GM15510 (cell line): ENCODE measurements around the gene OR51Q1.

ENCODE experiments used
- POLR2A ChIP-seq: IDR thresholded peaks from 3 replicates; pipeline ENCODE4 v1.6.1; 2011; ENCODE audit warnings: borderline replicate concordance; ENCODE audit not compliant: insufficient read length; ENCODE audit errors: extremely low read depth

The OR51Q1 gene, protein sequence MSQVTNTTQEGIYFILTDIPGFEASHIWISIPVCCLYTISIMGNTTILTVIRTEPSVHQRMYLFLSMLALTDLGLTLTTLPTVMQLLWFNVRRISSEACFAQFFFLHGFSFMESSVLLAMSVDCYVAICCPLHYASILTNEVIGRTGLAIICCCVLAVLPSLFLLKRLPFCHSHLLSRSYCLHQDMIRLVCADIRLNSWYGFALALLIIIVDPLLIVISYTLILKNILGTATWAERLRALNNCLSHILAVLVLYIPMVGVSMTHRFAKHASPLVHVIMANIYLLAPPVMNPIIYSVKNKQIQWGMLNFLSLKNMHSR

GRCh38 chr11:5421811-5422210, at the start of gene OR51Q1:
TSS of gene OR51Q1 (plus strand) at chr11:5422111. CDS start at chr11:5422201, 90 bp downstream.
- TF ChIP-seq POLR2A = no peak

- TF ChIP-seq POLR2A = no peak
Measured at GRCh38 chr11:5380740-5381342, 41.1 kb upstream of the OR51Q1 start.

GRCh38 chr11:5383576-5383975, 38.3 kb upstream of the OR51Q1 start, which contains the start of gene OR51M1:
TSS of gene OR51M1 (plus strand) at chr11:5383812. CDS start at chr11:5389399, 5,587 bp downstream.
- TF ChIP-seq POLR2A = no peak

DNA sequence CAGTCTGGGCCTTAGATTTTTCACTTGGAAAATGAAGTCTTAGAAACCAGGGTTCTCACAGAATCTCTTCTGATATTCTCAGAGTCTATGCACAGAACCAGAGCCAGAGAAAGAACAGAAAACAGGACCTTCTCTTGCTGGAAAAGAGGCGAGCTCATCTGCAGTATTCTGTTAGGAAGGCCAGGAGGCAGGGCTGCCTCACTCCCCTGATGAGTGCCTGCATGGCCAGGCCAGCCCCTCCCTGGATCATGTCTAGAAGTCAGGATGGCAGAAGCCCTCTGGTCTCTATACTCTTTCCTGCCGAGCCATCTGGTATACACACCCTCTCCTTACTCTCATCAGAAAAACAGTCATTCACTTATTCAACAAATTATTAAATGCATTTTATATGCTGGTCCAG, 37.6 kb upstream of the OR51Q1 start:
- TF ChIP-seq POLR2A = no peak

- TF ChIP-seq POLR2A = no peak
Measured at GRCh38 chr11:5390210-5390609, 31.7 kb upstream of the OR51Q1 start.

- TF ChIP-seq POLR2A = no peak
Measured at GRCh38 chr11:5394091-5394490, 27.8 kb upstream of the OR51Q1 start.

DNA sequence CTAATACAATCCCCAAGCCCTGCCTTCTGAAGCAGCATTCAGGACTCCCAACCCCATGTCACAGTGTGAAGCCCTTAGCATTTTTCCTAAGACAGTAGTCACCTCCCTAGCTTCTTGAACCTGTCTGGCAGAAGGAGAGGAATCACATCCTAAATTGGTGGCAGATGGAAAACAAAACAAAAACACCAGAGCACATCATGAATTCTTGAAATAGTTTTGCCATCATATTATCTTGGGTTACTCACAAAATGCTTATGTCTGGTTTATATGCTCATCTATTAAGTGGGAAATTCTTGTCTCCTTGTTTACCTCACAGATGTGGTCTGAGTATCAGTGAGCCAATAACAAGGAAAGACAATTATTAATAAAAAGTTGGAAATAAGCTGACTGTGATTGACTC, 23.0 kb upstream of the OR51Q1 start:
- no peak for TF ChIP-seq POLR2A

- TF ChIP-seq POLR2A = no peak
Measured at GRCh38 chr11:5405173-5405572, 16.7 kb upstream of the OR51Q1 start.

GRCh38 chr11:5420993-5421392, 918 bp upstream of the OR51Q1 start:
- TF ChIP-seq POLR2A = no peak

GRCh38 chr11:5423131-5423530, 1.2 kb downstream of the OR51Q1 start:
- TF ChIP-seq POLR2A = no peak

DNA sequence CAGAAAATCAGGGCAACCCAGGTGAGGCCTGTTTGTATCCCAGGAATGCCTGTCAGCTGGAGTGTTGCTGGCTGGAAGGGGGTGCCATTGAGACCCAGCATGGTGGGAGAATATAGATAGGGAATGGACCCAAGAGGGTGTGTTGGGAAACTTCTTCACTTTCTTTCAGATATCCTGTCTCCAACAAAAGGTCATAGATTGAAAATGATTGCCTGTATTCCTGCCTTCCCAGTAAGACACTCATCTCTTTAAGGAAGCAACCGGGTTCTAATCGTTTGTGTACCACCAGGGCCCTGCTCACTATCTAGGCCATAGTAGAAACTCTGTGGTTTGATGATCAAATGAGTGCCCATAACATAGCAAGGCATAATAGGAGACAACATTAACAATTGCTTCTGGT, 19.5 kb downstream of the OR51Q1 start, which contains the start of gene OR51I1:
TSS of gene OR51I1 (minus strand) at position 101 of the 400 bp plus-strand sequence. CDS start at position 101, 0 bp downstream.
- no peak for TF ChIP-seq POLR2A

GRCh38 chr11:5443835-5444393, 22.0 kb downstream of the OR51Q1 start:
- no peak for TF ChIP-seq POLR2A

DNA sequence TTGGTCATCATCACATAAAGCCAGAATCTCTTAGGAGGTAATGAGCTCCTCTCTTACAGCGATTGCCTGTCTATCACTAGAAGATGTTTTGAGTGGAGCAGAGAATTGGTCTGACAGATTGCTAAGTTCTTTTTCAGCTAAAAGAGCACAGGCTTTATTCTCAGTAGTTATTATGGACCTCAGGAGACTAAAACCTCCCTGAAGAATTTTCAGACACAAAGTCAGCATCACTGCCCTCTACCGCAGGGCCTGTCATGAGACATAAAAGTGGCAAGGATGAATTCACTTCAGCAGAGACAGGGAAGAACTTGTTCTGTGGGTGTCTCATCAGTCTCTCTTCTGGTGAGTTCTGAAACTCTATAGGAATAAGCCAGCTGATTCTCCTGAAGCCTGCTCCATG, 27.1 kb downstream of the OR51Q1 start, which contains the start of gene OR51I2:
TSS of gene OR51I2 (plus strand) at position 301 of the 400 bp plus-strand sequence. CDS start 4,166 bp downstream, outside the sequence.
- TF ChIP-seq POLR2A = no peak

GRCh38 chr11:5449432-5449831, 27.5 kb downstream of the OR51Q1 start:
- no peak for TF ChIP-seq POLR2A

DNA sequence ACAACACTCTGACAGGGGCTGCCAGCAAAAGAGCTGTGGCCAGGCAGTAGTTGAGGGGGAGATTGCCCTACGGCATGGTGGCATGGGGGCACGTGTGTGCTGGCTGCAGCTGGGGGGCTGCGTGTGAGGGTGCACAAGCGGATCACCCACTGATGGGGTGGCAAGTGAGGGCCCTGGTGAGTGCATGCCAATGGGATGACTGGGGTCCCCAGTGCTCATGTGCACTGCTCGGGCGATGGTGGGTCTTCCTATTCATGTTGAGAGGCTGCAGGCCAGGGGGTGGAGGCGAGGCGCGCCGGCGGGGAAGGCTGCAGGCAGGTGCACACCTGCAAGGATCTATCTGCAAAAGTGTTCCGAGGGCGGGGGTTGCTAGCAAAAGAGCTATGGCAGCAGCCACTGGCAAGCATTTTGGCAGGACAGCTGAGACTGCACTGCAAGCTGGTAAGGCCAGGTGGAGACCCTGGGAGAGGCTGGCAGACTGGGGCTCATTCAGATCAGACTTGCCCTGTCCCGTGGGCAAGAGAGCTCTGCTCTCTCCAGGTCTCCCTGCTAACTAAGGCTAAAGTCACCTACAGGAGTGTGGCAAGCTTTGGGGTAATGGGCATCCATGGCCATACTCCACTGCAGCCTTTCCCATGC, 39.2 kb downstream of the OR51Q1 start:
- TF ChIP-seq POLR2A = no peak
